Thyroid gland (tissue), 4 donors: Measurements from ENCODE around the gene PLCL1. TPM values are rescaled to one million over a fixed set of nuclear protein-coding genes. Genes with fewer than 3 reads are reported as not detected.
"Not testable (repeated sequence)": the region's sequence is repeated elsewhere in the genome, so short reads cannot be mapped to it uniquely, and the experiment has no call there.

ENCODE experiments used
- DNase-seq, 2 donors: peaks; one replicate each; pipeline ENCODE4 v3.0.0-alpha.2; 2019
- H3K27ac ChIP-seq, 3 donors: fragments of 200-600 bp; sonication (generic); 1 replicate in 2 of 3; 2 replicates in 1 of 3; pipeline ENCODE4 v1.5.1; 2016 to 2019; ENCODE audit warnings: mild to moderate bottlenecking in 1 of 3, moderate library complexity in 1 of 3
- H3K27me3 ChIP-seq: fragments of 200-600 bp; sonication (generic); one replicate; pipeline ENCODE4 v1.5.1; 2019
- H3K36me3 ChIP-seq, 2 donors: fragments of 200-600 bp; sonication (generic); one replicate each; pipeline ENCODE4 v1.5.1; 2016 to 2019
- H3K4me1 ChIP-seq, 2 donors: fragments of 200-600 bp; sonication (generic); one replicate each; pipeline ENCODE4 v1.5.1; 2017 to 2019
- H3K4me3 ChIP-seq, 3 donors: fragments of 200-600 bp; sonication (generic); replicated peaks in 1 of 3; 1 replicate in 2 of 3; 2 replicates in 1 of 3; pipeline ENCODE4 v1.5.1; 2016; ENCODE audit warnings: mild to moderate bottlenecking in 1 of 3
- H3K9me3 ChIP-seq: fragments of 200-600 bp; sonication (generic); one replicate; pipeline ENCODE4 v1.5.1; 2017
- CTCF ChIP-seq, 6 experiments: fragments of 200-600 bp in 3 of 6; fragments of 450-650 bp in 3 of 6; sonication (generic) in 3 of 6; IDR thresholded peaks; one replicate each; pipeline ENCODE4 v1.5.1; 2016 to 2019; ENCODE audit warnings: antibody characterized with exemption in 6 of 6, mild to moderate bottlenecking in 2 of 6, inconsistent platforms in 1 of 6, moderate library complexity in 1 of 6
- POLR2A ChIP-seq, 2 donors: fragments of 450-650 bp; IDR thresholded peaks; one replicate each; pipeline ENCODE4 v1.6.1; 2017; ENCODE audit warnings: antibody characterized with exemption in 2 of 2, mild to moderate bottlenecking in 2 of 2, moderate library complexity in 1 of 2
- WGBS, 2 donors: methylation state at CpG; one replicate each; pipeline ENCODE4 v1.1.5; 2017; 5-methylcytosine and 5-hydroxymethylcytosine counted together
- intact Hi-C: fragments of 100-400 bp; cut with DNase I; formaldehyde crosslinking; loops from one replicate; pipeline ENCODE4 v1.15.1; 2023
- total RNA-seq, 4 donors: library from RNA; depleted of rRNA; stranded (reverse); fragments of >200 nt; gene quantifications; one replicate each; pipeline ENCODE4 v1.2.3, GENCODE V29; 2016

The PLCL1 gene
- total RNA-seq, 4 donors from 2014 or later: 9.1 to 11.8 (median 9.9) TPM

- H3K27me3 ChIP-seq: no peaks in the 10 kb centered on the region
- WGBS, 2 donors: 60 to 82% methylated on average over 1 of the region's 1 CpG
- no peaks in the 10 kb centered on the region for H3K4me1 ChIP-seq
- H3K4me3 ChIP-seq: no peak overlapping the region
- intact Hi-C loops: no loop called here
- no peak for DNase-seq
- TF ChIP-seq POLR2A (IDR thresholded peaks at IDR 0.05): no peak
- no peak for TF ChIP-seq CTCF (IDR thresholded peaks at IDR 0.05)
- H3K9me3 ChIP-seq: no peaks in the 10 kb centered on the region
- no peak overlapping the region for H3K27ac ChIP-seq
- no peaks in the 10 kb centered on the region for H3K36me3 ChIP-seq
Observed at GRCh38 chr2:198187841-198188240, 383.4 kb downstream of the PLCL1 start.

- whole genome bisulfite sequencing, 2 donors: 91 to 92% methylated on average over 13 of the region's 13 CpGs
Observed at GRCh38 chr2:198188982-198189381, 384.6 kb downstream of the PLCL1 start.

GRCh38 chr2:198191651-198192050, 387.3 kb downstream of the PLCL1 start:
- DNase-seq: no peak
- no peaks in the 10 kb centered on the region for H3K36me3 ChIP-seq
- TF ChIP-seq CTCF (IDR thresholded peaks at IDR 0.05) (no peak), POLR2A (IDR thresholded peaks at IDR 0.05) (no peak)
- H3K27ac ChIP-seq: no peak overlapping the region
- no peak overlapping the region for H3K4me3 ChIP-seq
- no peaks in the 10 kb centered on the region for H3K4me1 ChIP-seq
- 2 to 21% methylated on average over 1 of the region's 1 CpG for WGBS, 2 donors
- H3K9me3 ChIP-seq: no peaks in the 10 kb centered on the region
- intact Hi-C loops: no loop called here
- no peaks in the 10 kb centered on the region for H3K27me3 ChIP-seq

More at GRCh38 chr2:198188982-198189381, 384.6 kb downstream of the PLCL1 start:
- Histone ChIP-seq H3K9me3 (no peaks in the 10 kb centered on the region), H3K36me3 (no peaks in the 10 kb centered on the region), H3K4me1 (no peaks in the 10 kb centered on the region), H3K27me3 (no peaks in the 10 kb centered on the region), H3K4me3 (no peak overlapping the region), H3K27ac (no peak overlapping the region)
- no peak for TF ChIP-seq POLR2A (IDR thresholded peaks at IDR 0.05)
- no peak for TF ChIP-seq CTCF (IDR thresholded peaks at IDR 0.05)
- DNase-seq: no peak
- intact Hi-C loops: no loop called here

GRCh38 chr2:198196556-198196955, 392.2 kb downstream of the PLCL1 start:
- DNase-seq, H3K4me3 ChIP-seq, H3K4me1 ChIP-seq, intact Hi-C loops, H3K9me3 ChIP-seq, H3K27me3 ChIP-seq, H3K36me3 ChIP-seq, H3K27ac ChIP-seq: not testable (repeated sequence)
- WGBS, 2 donors: 82 to 84% methylated on average over 7 of the region's 7 CpGs

Other genes with a start within 250 kb of the PLCL1 start
- 10 to 100 TPM in 2 of 4 donors, 1 to 10 TPM in 2; 5.3 to 12.9 (median 9.4) TPM for gene RFTN2, start 129.0 kb upstream of the PLCL1 start, total RNA-seq
- gene MARS2, start 99.2 kb upstream of the PLCL1 start, total RNA-seq: 10 to 100 TPM in 1 of 4 donors, 1 to 10 TPM in 3; 4.6 to 10.6 (median 8.0) TPM
- gene BOLL, start 19.3 kb upstream of the PLCL1 start, total RNA-seq: under 1 TPM in 2 of 4 donors, not detected in 2; 0.27 to 0.45 TPM